Hindlimb muscle (tissue), 1 donor: ENCODE data around the gene TSPOAP1. TPM values are rescaled to one million over a fixed set of nuclear protein-coding genes. Genes with fewer than 3 reads are reported as not detected.

Source experiments
- DNase-seq: peaks from one replicate; pipeline ENCODE4 v3.0.0-alpha.2; 2013
- polyA plus RNA-seq: library from polyadenylated mRNA; unstranded; fragments of 120-200 nt; gene quantifications from one replicate; pipeline ENCODE4 v1.2.1, GENCODE V29; 2013; ENCODE audit not compliant: insufficient read length

TSPOAP1 gene
- polyA plus RNA-seq, 1 donor = 5.5 TPM

- DNase-seq = no peak
Measured at GRCh38 chr17:58338841-58339754, 10.5 kb upstream of the TSPOAP1 start.

- no peak for DNase-seq
Measured at GRCh38 chr17:58338454-58338840, 9.9 kb upstream of the TSPOAP1 start.

- no peak for DNase-seq
Measured at GRCh38 chr17:58337600-58338453, 9.2 kb upstream of the TSPOAP1 start.

- no peak for DNase-seq
Measured at GRCh38 chr17:58337210-58337599, 8.6 kb upstream of the TSPOAP1 start.

- no peak for DNase-seq
Measured at GRCh38 chr17:58336456-58337209, 8.0 kb upstream of the TSPOAP1 start.

GRCh38 chr17:58335779-58336455 lies 7.3 kb upstream of the TSPOAP1 start:
- no peak for DNase-seq

- DNase-seq = no peak
Measured at GRCh38 chr17:58335061-58335731, 6.6 kb upstream of the TSPOAP1 start.

- no peak for DNase-seq
Measured at GRCh38 chr17:58334661-58335060, 6.1 kb upstream of the TSPOAP1 start.

- DNase-seq = no peak
Measured at GRCh38 chr17:58334256-58334655, 5.7 kb upstream of the TSPOAP1 start.

- DNase-seq = no peak
Measured at GRCh38 chr17:58333736-58334207, 5.2 kb upstream of the TSPOAP1 start.

GRCh38 chr17:58332778-58333735 lies 4.5 kb upstream of the TSPOAP1 start:
- no peak for DNase-seq

GRCh38 chr17:58331815-58332777 lies 3.5 kb upstream of the TSPOAP1 start:
- DNase-seq = no peak

- no peak for DNase-seq
Measured at GRCh38 chr17:58330997-58331814, 2.6 kb upstream of the TSPOAP1 start.

- DNase-seq = no peak
Measured at GRCh38 chr17:58330538-58330996, 2.0 kb upstream of the TSPOAP1 start.

- DNase-seq = no peak
Measured at GRCh38 chr17:58329810-58330537, 1.4 kb upstream of the TSPOAP1 start.

- no peak for DNase-seq
Measured at GRCh38 chr17:58329035-58329809, 627 bp upstream of the TSPOAP1 start.
